ENCODE measurements around the gene CFAP74. TPM values are rescaled to one million over a fixed set of nuclear protein-coding genes. Genes with fewer than 3 reads are reported as not detected.

Gene CFAP74
- total RNA-seq, 1 experiment from 2014 or later: 0.28 TPM

DNA sequence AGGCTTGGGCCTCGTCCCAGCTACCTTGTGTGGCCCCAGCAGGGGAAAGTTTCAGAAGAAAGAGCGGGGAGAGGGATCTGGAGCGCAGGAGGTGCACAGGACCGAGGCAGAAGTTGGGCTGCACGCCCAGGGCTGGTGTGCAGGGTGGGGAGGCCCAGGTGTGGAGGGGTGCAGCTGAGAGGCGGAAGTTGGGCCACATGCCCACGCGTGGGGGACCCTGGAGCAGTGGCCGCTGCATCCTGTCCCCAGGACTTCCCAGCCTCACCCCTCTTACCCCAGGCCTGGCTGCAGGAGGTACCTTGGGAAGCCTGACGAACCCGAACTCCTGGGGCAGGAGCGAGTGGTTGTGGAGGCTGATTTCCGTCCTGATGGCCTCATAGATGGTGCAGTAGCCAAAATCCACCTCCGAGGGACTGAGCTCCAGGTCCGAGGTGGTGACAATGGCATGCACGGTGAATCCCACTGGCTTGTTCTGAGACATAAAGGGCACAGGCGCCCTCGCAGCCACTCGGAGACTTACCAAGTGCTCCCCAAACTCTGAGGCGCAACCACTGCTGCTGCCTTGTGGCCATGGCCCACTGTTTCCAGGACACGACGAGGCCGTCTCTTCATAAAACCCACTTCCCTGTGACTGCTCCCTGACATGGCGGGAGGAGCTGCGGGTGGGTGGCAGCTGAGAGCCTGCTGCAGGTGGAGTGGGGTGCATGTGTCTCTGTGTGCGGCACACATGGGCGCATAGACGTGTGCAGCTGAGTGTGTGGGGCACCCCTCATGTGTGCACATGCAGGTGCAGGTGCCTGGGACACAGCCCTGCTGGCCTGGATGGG is 64.1 kb downstream of the CFAP74 start:
- Mint-ChIP-seq H3K4me1 (peaks cover 6% of the 10 kb centered on the region in 2 experiments; a peak in 3 of 4 replicates), H3K27ac (no peak overlapping the region), H3K27me3 (ENCODE audit: low read depth) (peaks cover 2% of the 10 kb centered on the region), H3K36me3 (ENCODE audit: insufficient read depth in 1 of 3, low read depth in 3 of 3) (no peaks in the 10 kb centered on the region), H3K4me3 (no peak overlapping the region), H3K9me3 (peaks cover 0 to 5% of the 10 kb centered on the region in 2 experiments; a peak in 2 of 5 replicates)
- Histone ChIP-seq H2BK15ac (ENCODE audit: low read depth, low read length) (no peak overlapping the region), H3K79me2 (ENCODE audit: insufficient read depth, low read length) (no peaks in the 10 kb centered on the region), H3K18ac (ENCODE audit: insufficient read length, low read depth, low read length) (no peak overlapping the region), H3K4me1 (ENCODE audit: insufficient read depth, low read length) (no peaks in the 10 kb centered on the region), H2BK5ac (ENCODE audit: insufficient read length, low read length) (no peak overlapping the region), H3T11ph (ENCODE audit: low read length) (no peak overlapping the region), H3K9me3 (ENCODE audit: control insufficient read depth, low read depth, low read length) (no peaks in the 10 kb centered on the region), H3K27ac (ENCODE audit: insufficient read length, low read depth, low read length) (no peak overlapping the region), H4K91ac (ENCODE audit: insufficient read length, low read depth, low read length) (no peak overlapping the region), H3K27me3 (ENCODE audit: insufficient read depth, low read length) (no peaks in the 10 kb centered on the region), H3K79me1 (ENCODE audit: insufficient read depth, low read depth, low read length, poor library complexity, severe bottlenecking) (no peaks in the 10 kb centered on the region), H3K4ac (ENCODE audit: low read depth, low read length) (no peak overlapping the region), H3K4me2 (ENCODE audit: insufficient read depth, insufficient read length, low read length) (no peak overlapping the region), H2AK5ac (ENCODE audit: insufficient read length, low read length) (no peak overlapping the region), H3K23ac (ENCODE audit: insufficient read length, low read depth, low read length) (no peak overlapping the region), H3K14ac (ENCODE audit: insufficient read depth, low read length) (no peak overlapping the region; the same call in 1 of the 2 replicates), H3K9ac (ENCODE audit: extremely low read depth, insufficient read length, low read length) (no peak overlapping the region), H3K23me2 (ENCODE audit: insufficient read length, low read depth, low read length, poor library complexity, severe bottlenecking) (no peaks in the 10 kb centered on the region), H2AFZ (ENCODE audit: low read length) (no peak overlapping the region), H2BK20ac (ENCODE audit: low read depth, low read length, poor library complexity, severe bottlenecking) (no peak overlapping the region), H4K20me1 (ENCODE audit: control insufficient read depth, insufficient read depth, insufficient read length) (peaks cover 3% of the 10 kb centered on the region), H4K5ac (ENCODE audit: insufficient read length, low read depth, low read length) (no peak overlapping the region), H3K56ac (ENCODE audit: insufficient read length, low read depth, low read length) (no peak overlapping the region), H2BK12ac (ENCODE audit: insufficient read length, low read depth, low read length) (no peak overlapping the region), H2BK120ac (ENCODE audit: low read depth, low read length, poor library complexity, severe bottlenecking) (no peak overlapping the region), H4K8ac (replicated peaks; ENCODE audit: insufficient read length, low read depth, low read length) (no peak overlapping the region)
- WGBS (ENCODE audit: extremely low coverage, insufficient read length, low lambda C conversion rate): no CpG with 5 or more reads among the region's 28 CpGs
- TF ChIP-seq CTCF (conservative IDR thresholded peaks at IDR 0.05): no peak
- no peak for DNase-seq
